Measurements from ENCODE around the gene TINAGL1.

TINAGL1 gene

GRCh38 chr1:31576201-31576669 is at the start of gene TINAGL1:
Gene TINAGL1 (plus strand): TSS chr1:31576515. CDS start chr1:31577149, 634 bp downstream.
- DNase-seq (ENCODE audit: low read depth): no peak

GRCh38 chr1:31529999-31530684 is 46.2 kb upstream of the TINAGL1 start:
- DNase-seq (ENCODE audit: low read depth): no peak

GRCh38 chr1:31531177-31531999 is 44.9 kb upstream of the TINAGL1 start:
- DNase-seq (ENCODE audit: low read depth): peak; percentile 35

GRCh38 chr1:31532173-31532572 is 44.1 kb upstream of the TINAGL1 start:
- no peak for DNase-seq (ENCODE audit: low read depth)

GRCh38 chr1:31535561-31535960 is 40.8 kb upstream of the TINAGL1 start:
- no peak for DNase-seq (ENCODE audit: low read depth)

GRCh38 chr1:31539329-31539728 is 37.0 kb upstream of the TINAGL1 start:
- DNase-seq (ENCODE audit: low read depth): no peak

- no peak for DNase-seq (ENCODE audit: low read depth)
Measured at GRCh38 chr1:31541194-31541593, 35.1 kb upstream of the TINAGL1 start.

GRCh38 chr1:31545927-31546540 is 30.3 kb upstream of the TINAGL1 start:
- DNase-seq (ENCODE audit: low read depth): no peak

- no peak for DNase-seq (ENCODE audit: low read depth)
Measured at GRCh38 chr1:31548534-31548906, 27.8 kb upstream of the TINAGL1 start.

- DNase-seq (ENCODE audit: low read depth): no peak
Measured at GRCh38 chr1:31548907-31549808, 27.2 kb upstream of the TINAGL1 start.

GRCh38 chr1:31549809-31550620 is 26.3 kb upstream of the TINAGL1 start:
- no peak for DNase-seq (ENCODE audit: low read depth)

- DNase-seq (ENCODE audit: low read depth): no peak
Measured at GRCh38 chr1:31551208-31551607, 25.1 kb upstream of the TINAGL1 start.

- no peak for DNase-seq (ENCODE audit: low read depth)
Measured at GRCh38 chr1:31552489-31552888, 23.8 kb upstream of the TINAGL1 start.

GRCh38 chr1:31556481-31557006 is 19.8 kb upstream of the TINAGL1 start:
- no peak for DNase-seq (ENCODE audit: low read depth)

GRCh38 chr1:31559715-31560114 is 16.6 kb upstream of the TINAGL1 start:
- DNase-seq (ENCODE audit: low read depth): no peak

GRCh38 chr1:31560394-31560793 is 15.9 kb upstream of the TINAGL1 start:
- DNase-seq (ENCODE audit: low read depth): no peak

- DNase-seq (ENCODE audit: low read depth): no peak
Measured at GRCh38 chr1:31562707-31563360, 13.5 kb upstream of the TINAGL1 start.

GRCh38 chr1:31564606-31564989 is 11.7 kb upstream of the TINAGL1 start:
- DNase-seq (ENCODE audit: low read depth): no peak

GRCh38 chr1:31567956-31568570 is 8.3 kb upstream of the TINAGL1 start:
- no peak for DNase-seq (ENCODE audit: low read depth)

All from GM04503 (cell line).